HG02623 (cell line): ENCODE measurements around the gene EXPH5.
A peak's percentile ranks its signal among the peaks of the same experiment; 100 is the strongest.
"Not testable (repeated sequence)": the region's sequence is repeated elsewhere in the genome, so short reads cannot be mapped to it uniquely, and the experiment has no call there.

Experiments
- ATAC-seq: cut with Tn5 transposase; IDR thresholded peaks from one replicate; pipeline ENCODE4 v1.9.1; 2021; ENCODE audit warnings: moderate library complexity; ENCODE audit not compliant: unreplicated experiment

The EXPH5 gene

GRCh38 chr11:108593214-108593922 is at the start of gene EXPH5:
Gene EXPH5, minus strand, starts transcription at chr11:108593768. Its CDS starts 232 bp downstream, at chr11:108593536.
- ATAC-seq: peak; percentile 93

- not testable (repeated sequence) for ATAC-seq
Measured at GRCh38 chr11:108641752-108642151, 48.2 kb upstream of the EXPH5 start.

DNA sequence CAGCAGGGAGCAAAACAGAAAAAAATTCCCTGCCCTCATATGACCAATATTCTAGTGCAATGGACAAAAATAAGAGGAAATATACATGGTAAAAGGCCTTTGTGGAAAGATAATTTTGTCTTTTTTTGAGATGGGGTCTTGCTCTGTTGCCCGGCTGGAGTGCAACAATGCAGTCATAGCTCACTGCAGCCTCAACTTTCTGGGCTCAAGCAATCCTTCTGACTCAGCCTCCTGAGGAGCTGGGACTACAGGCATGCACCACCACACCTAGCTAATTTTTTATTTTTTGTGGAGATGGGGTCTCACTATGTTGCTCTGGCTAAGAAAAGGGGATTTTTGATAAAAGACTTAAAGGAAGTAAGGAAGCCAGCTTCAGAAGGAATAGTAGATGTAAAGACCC is 45.6 kb upstream of the EXPH5 start:
- ATAC-seq: no peak

DNA sequence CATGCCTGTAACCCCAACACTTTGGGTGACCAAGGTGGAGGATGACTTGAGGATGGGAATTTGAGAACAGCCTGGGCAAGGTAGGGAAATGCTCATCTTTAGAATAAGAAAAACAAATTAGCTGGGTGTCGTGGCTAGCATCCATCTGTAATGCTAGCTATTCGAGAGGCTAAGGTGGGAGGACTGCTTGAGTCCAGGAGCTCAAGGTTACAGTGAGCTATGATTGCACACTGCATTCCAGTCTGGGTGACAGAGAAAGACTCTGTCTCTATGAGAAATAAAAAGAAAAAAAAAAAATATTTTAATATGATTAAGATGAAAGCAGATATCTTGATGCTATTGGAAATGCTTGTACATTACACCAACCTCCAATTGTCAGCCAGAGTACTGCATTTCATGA is 42.7 kb upstream of the EXPH5 start:
- ATAC-seq: no peak

DNA sequence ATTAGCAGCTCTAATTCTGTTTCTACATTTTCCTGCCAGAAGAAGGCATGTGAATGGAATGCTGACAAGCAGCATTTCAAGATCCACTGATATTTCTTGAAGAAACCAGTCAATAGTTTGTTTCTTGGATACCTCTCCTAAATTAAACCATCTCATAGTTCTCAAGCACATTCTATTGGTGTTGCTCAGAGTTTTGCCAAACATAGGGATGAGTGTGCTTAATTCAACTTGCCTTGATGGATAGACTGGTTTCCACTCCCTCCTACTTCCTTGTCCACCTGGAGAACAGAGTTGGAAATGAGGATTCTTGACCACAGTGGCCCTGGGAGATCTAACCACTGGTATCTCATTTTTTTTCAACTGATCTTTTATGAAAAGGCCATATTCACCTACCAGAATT is 41.5 kb upstream of the EXPH5 start:
- ATAC-seq: no peak

DNA sequence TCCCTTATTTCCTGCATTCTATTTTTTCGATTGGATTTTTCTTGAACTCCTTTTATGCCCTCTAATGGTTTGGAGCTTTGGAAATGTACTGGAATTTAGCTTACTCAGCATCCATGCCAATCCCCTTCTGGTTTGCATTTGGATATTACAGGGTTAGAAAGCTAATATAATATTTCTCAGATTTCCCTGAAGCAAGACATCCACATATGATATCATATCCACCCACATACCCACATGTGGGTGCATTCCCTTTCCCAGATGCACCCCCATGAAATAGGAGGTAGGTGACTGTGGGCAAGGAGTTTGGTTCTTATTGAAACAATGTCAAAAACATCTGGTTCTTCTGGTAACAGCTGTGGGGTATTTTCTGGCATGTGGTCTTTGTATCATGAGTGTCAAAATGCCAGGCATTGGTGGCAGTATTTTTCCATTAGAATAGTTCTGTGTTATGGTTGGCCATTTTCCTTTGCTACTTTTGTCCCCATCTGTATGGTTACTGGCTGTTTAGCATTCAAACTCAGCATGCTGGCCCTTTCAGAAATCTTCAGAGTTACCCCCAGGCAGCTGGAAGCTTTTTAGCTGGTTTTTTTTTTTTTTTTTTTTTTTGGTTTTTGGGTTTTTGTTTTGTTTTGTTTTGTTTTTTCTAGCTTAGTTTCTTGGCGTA is 38.6 kb upstream of the EXPH5 start:
- ATAC-seq: no peak

DNA sequence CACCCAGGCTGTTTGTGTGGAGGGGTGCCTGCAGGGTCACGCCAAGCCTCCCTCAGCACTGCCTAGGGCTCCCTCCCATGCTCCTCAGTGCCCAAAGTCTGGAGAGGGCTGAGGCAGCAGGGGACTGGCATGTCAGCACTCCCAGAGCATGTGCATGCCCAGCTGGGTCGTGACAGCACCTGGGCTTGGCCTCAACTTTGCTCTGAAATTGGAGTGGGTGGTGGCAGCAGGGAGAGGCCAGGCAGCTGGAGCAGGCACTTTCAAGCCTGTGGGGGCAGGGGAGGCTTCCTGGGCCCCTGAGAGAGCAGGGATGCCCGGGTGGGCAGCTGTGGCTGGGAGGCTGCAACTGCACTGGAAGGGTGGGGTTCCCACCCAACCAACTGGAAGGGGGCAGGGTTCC is 35.7 kb upstream of the EXPH5 start:
- ATAC-seq: no peak

DNA sequence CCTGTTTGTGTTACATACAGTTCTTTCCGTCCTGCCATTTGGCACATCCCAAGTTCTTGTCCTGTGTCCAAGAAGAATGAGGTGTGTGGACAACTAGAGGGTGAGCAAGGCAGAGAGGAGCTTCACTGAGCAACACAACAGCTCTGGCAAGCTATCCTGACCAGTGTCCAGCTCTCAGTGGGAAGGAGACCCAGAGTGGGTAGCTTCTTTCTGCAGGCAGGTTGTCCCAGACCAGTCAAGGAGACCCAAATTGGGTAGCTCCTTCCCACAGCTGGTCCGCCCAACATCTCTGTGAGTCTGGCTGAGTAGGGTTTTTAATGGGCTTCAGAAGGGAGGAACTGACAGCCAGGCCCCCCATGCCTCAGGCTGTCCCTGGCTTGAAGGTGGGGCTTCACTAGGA is 35.2 kb upstream of the EXPH5 start:
- ATAC-seq: no peak

- ATAC-seq: no peak
Measured at GRCh38 chr11:108628326-108628725, 34.8 kb upstream of the EXPH5 start.

- ATAC-seq: no peak
Measured at GRCh38 chr11:108624196-108624925, 30.8 kb upstream of the EXPH5 start.

- ATAC-seq: no peak
Measured at GRCh38 chr11:108622341-108622740, 28.8 kb upstream of the EXPH5 start.

DNA sequence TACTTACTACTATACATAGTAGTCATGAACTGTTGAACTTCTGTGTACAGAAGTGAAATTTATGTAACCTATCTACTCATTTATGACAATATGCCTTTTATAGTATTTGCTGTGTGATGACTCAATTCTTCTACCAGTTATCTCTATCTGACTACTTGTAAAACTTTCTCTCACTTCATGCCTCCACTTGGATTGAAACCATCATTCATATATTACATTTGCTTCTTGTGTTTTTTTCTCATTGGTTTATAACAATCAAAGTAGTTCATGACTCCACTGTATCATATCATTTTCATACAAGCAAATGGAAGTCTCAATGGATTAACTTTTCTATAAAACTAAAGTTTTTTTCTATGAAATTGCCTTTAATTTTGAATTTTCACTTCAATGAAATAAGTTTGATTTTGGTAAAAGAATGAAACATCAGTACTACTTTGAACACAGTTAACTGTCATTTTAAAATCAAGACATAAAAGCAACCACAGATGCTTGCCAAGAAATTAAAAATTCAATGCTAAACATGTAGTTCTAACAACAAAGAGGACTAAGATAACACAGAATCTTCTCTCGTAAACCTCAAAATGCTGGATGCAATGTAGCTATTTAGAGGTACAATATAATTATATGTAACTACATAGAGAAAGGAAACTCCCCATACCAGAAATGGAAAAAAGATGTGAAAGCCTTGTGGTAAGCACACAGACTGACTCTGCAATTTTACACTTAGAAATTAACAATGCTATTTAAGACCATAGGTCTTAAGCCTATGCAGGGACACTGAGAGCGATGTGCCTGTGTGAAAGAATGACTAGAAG is 27.6 kb upstream of the EXPH5 start:
- ATAC-seq: peak; percentile 89

DNA sequence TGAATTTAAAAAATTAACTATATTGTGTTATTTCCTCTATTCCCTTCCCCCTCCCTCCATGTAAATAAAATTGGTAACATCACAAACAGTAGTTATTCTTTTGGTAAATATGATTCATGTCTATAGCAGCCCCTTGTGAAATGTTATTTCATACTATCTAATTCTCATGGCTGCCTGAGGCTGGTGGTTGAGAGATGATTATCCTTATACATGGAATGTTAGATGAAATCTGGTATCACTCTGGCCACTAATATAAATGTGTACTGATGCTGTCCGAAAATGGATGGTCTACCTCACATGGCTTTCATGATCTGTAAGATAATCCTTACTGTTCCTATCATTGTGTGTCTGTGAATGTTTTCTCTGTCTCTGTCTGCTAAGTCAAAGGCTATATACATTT is 25.0 kb upstream of the EXPH5 start:
- no peak for ATAC-seq

GRCh38 chr11:108617055-108617454 is 23.5 kb upstream of the EXPH5 start:
- ATAC-seq: no peak

GRCh38 chr11:108616549-108616948 is 23.0 kb upstream of the EXPH5 start:
- no peak for ATAC-seq

DNA sequence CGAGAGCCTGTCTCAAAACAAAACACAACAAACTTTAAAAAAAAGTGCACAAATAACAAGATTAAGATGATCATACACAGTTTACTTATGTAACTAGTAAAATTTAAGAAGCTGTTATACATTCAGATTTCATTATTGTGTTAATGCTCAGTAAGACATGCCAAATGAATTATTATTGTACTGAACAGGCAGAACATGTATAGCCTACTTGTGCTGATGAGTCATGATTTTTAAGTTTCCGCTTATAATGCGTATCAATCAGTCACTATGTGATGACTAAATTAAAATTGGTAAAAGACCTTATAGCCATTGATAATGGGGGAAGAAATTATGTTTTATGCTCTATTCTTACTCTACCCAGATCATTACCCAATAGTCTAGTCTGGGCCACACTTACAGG is 20.5 kb upstream of the EXPH5 start:
- no peak for ATAC-seq

GRCh38 chr11:108609682-108610081 is 16.1 kb upstream of the EXPH5 start:
- no peak for ATAC-seq

DNA sequence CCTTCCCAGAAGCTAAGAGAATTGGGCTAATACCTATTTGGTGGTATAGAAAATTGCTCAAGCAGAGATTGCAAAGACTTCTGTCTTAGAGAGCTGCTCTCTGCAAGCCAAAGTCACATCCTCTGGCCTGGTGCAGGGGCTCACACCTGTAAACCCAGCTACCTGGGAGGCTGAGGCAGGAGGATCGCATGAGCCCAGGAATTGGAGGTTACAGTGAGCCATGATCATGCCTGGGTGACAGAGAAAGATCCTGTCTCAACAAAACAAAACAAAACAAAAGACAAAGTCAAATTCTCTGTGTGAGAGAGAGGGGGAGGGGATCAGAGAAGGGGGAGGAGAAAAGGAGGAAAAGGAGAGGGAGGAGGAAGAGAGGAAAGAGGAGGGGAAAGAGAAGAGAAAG is 15.0 kb upstream of the EXPH5 start:
- no peak for ATAC-seq

- ATAC-seq: no peak
Measured at GRCh38 chr11:108606495-108607160, 13.1 kb upstream of the EXPH5 start.

DNA sequence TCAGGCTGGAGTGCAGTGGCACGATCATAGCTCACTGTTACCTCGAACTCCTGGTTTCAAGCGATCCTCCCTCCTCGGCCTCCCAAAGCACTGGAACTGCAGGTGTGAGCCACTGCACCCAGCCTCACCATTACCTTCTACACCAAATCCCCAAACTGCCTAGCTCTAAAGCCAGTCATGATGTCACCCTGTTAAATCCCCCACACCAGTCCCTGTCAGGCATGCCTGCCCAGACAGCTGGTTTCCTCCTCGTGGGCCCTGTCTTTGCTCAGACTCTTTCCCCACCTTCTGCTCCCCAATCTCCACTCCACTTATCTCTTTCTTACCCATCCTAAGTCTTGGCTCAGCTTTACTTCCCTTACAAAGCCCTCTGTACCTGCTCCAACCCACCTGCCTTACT is 12.5 kb upstream of the EXPH5 start:
- ATAC-seq: no peak

DNA sequence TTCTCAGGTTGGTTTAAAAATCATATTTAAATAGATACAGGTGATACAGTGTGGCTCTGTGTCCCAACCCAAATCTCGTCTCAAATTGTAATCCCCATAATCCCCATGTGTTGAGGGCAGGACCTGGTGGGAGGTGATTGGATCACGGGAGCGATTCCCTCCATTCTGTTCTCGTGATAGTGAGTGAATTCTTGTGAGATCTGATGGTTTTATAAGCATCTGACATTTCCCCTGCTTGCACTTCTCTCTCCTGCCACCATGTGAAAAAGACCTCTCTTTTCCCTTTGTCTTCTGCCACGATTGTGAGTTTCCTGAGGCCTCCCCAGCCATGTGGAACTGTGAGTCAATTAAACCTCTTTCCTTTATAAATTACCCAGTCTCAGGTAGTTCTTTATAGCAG is 9.2 kb upstream of the EXPH5 start:
- not testable (repeated sequence) for ATAC-seq
